Measurements from ENCODE around the gene NFKBIB. TPM values are rescaled to one million over a fixed set of nuclear protein-coding genes. Genes with fewer than 3 reads are reported as not detected.

The NFKBIB gene
- total RNA-seq, 1 experiment from 2014 or later, result 51.2 TPM

DNA sequence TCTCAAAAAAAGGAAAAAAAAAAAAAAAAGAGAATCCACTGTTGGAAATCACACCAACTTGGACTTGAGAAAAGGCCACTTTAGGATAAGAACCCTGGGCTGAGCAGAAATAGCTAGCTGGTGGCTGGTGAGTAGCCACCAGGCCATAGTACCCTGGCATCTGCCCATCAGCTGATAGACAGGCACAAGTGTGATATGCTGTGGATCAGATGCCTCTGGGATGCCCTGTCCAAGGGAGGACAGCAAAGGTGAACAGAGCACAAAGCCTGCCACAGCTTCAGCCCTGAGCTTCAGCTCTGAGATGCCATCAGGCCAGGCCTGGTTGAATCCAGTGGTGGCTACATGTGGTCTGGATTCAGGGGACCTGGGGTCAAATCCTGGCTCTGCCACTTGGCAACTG lies 9.1 kb upstream of the NFKBIB start:
- ChIA-PET POLR2A (interaction anchor here (0.7 kb wide), 1 partner anchor 243 kb away, joined by 3 read pairs; the partner anchor contains the start of gene ACTN4), RAD21 (ENCODE audit: low non-redundant PET in 1 of 2, low total read pairs in 2 of 2, uncharacterized antibody in 2 of 2, unreplicated experiment in 2 of 2) (no interaction called here)

DNA sequence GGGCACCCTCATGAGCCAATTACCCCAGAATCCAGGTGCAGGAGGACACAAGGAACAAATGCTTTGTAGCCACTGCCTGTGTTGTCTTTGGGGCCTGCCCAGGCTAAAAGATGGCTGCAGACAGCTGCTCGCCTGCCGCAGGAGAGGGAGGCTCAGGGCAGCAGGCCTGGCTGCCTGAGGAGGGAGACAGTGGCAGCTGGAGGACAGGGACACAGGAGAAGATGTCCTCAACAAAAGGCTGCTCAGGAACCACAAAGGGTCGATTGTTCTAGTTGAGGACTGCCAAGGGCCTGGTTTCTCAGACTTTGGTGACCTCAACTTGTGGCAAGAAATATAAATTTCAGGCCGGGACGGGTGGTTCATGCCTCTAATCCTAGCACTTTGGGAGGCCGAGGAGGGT lies 8.0 kb upstream of the NFKBIB start:
- ChIA-PET RAD21 (ENCODE audit: low non-redundant PET in 1 of 2, low total read pairs in 2 of 2, uncharacterized antibody in 2 of 2, unreplicated experiment in 2 of 2) (no interaction called here), CTCF (no interaction called here), POLR2A (no interaction called here)
- Histone ChIP-seq H3K27ac (ENCODE audit: low read depth, low read length) (no peak overlapping the region), H3K4me1 (ENCODE audit: control insufficient read depth in 1 of 2, insufficient read depth in 2 of 2, low read length in 2 of 2) (peaks cover 0 to 5% of the 10 kb centered on the region in 2 experiments; a peak in 2 of 4 replicates), H3K36me3 (ENCODE audit: control insufficient read depth in 1 of 2, insufficient read depth in 2 of 2, low read length in 2 of 2) (no peaks in the 10 kb centered on the region), H3K9me2 (ENCODE audit: insufficient read depth) (no peaks in the 10 kb centered on the region), H3K4me3 (replicated peaks in 1 of 2; ENCODE audit: low read depth in 1 of 2, low read length in 2 of 2) (no peak overlapping the region), H3K9me3 (ENCODE audit: control insufficient read depth in 1 of 2, insufficient read depth in 1 of 2, low read depth in 1 of 2, low read length in 2 of 2) (no peaks in the 10 kb centered on the region), H3K79me2 (ENCODE audit: insufficient read depth, low read length) (no peaks in the 10 kb centered on the region), H3K27me3 (ENCODE audit: insufficient read depth, low read length) (no peaks in the 10 kb centered on the region), H3K4me2 (ENCODE audit: low read length) (no peak overlapping the region), H3K9ac (ENCODE audit: low read length) (no peak overlapping the region), H2AFZ (ENCODE audit: low read depth, low read length, poor library complexity, severe bottlenecking) (no peak overlapping the region), H4K20me1 (ENCODE audit: insufficient read depth) (no peaks in the 10 kb centered on the region)
- ATAC-seq, result no peak
- intact Hi-C loops (cut with micrococcal nuclease), result no loop called here
- no TSS peak for BruUV-seq (replicated peaks)
- TF ChIP-seq, protein P1, sequence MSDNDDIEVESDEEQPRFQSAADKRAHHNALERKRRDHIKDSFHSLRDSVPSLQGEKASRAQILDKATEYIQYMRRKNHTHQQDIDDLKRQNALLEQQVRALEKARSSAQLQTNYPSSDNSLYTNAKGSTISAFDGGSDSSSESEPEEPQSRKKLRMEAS (IDR thresholded peaks at IDR 0.05), result no peak
- TF ChIP-seq, protein P2, sequence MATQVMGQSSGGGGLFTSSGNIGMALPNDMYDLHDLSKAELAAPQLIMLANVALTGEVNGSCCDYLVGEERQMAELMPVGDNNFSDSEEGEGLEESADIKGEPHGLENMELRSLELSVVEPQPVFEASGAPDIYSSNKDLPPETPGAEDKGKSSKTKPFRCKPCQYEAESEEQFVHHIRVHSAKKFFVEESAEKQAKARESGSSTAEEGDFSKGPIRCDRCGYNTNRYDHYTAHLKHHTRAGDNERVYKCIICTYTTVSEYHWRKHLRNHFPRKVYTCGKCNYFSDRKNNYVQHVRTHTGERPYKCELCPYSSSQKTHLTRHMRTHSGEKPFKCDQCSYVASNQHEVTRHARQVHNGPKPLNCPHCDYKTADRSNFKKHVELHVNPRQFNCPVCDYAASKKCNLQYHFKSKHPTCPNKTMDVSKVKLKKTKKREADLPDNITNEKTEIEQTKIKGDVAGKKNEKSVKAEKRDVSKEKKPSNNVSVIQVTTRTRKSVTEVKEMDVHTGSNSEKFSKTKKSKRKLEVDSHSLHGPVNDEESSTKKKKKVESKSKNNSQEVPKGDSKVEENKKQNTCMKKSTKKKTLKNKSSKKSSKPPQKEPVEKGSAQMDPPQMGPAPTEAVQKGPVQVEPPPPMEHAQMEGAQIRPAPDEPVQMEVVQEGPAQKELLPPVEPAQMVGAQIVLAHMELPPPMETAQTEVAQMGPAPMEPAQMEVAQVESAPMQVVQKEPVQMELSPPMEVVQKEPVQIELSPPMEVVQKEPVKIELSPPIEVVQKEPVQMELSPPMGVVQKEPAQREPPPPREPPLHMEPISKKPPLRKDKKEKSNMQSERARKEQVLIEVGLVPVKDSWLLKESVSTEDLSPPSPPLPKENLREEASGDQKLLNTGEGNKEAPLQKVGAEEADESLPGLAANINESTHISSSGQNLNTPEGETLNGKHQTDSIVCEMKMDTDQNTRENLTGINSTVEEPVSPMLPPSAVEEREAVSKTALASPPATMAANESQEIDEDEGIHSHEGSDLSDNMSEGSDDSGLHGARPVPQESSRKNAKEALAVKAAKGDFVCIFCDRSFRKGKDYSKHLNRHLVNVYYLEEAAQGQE (IDR thresholded peaks at IDR 0.05; ENCODE audit: low read depth), result no peak
- TF ChIP-seq SIN3A (IDR thresholded peaks at IDR 0.05; ENCODE audit: low read depth) (no peak), FOSL1 (IDR thresholded peaks at IDR 0.05; ENCODE audit: low read depth) (no peak), SRF (IDR thresholded peaks at IDR 0.05; ENCODE audit: low read depth) (no peak), ELF1 (IDR thresholded peaks at IDR 0.05; ENCODE audit: borderline replicate concordance, low read depth) (no peak), CBX3 (IDR thresholded peaks at IDR 0.05; ENCODE audit: low read depth) (no peak), YY1 (IDR thresholded peaks at IDR 0.05; ENCODE audit: extremely low read depth, insufficient replicate concordance, low read depth, low read length) (no peak), TCF7L2 (IDR thresholded peaks at IDR 0.05; ENCODE audit: borderline replicate concordance, extremely low read depth, insufficient read depth, insufficient read length) (no peak), ATF3 (IDR thresholded peaks at IDR 0.05) (no peak)
- no peak for DNase-seq (ENCODE audit: low read depth, low spot score)

More for the DNA sequence above, 9.1 kb upstream of the NFKBIB start:
- no TSS peak for BruUV-seq (replicated peaks)
- Histone ChIP-seq H3K36me3 (ENCODE audit: control insufficient read depth in 1 of 2, insufficient read depth in 2 of 2, low read length in 2 of 2) (no peaks in the 10 kb centered on the region), H2AFZ (ENCODE audit: low read depth, low read length, poor library complexity, severe bottlenecking) (no peak overlapping the region), H3K4me2 (ENCODE audit: low read length) (no peak overlapping the region), H3K27ac (ENCODE audit: low read depth, low read length) (no peak overlapping the region), H4K20me1 (ENCODE audit: insufficient read depth) (no peaks in the 10 kb centered on the region), H3K79me2 (ENCODE audit: insufficient read depth, low read length) (no peaks in the 10 kb centered on the region), H3K9me2 (ENCODE audit: insufficient read depth) (no peaks in the 10 kb centered on the region), H3K4me1 (ENCODE audit: control insufficient read depth in 1 of 2, insufficient read depth in 2 of 2, low read length in 2 of 2) (peaks cover 0 to 5% of the 10 kb centered on the region in 2 experiments; a peak in 2 of 4 replicates), H3K4me3 (replicated peaks in 1 of 2; ENCODE audit: low read depth in 1 of 2, low read length in 2 of 2) (no peak overlapping the region), H3K9me3 (ENCODE audit: control insufficient read depth in 1 of 2, insufficient read depth in 1 of 2, low read depth in 1 of 2, low read length in 2 of 2) (no peaks in the 10 kb centered on the region), H3K27me3 (ENCODE audit: insufficient read depth, low read length) (no peaks in the 10 kb centered on the region), H3K9ac (ENCODE audit: low read length) (no peak overlapping the region)
- DNase-seq (ENCODE audit: low read depth, low spot score) (no peak), ATAC-seq (no peak)
- CTCF ChIA-PET, result no interaction called here
- intact Hi-C loops (cut with micrococcal nuclease), result no loop called here
- TF ChIP-seq ZFX (IDR thresholded peaks at IDR 0.05) (no peak), POLR2A (IDR thresholded peaks at IDR 0.05; ENCODE audit: borderline replicate concordance, extremely low read depth, insufficient read depth, insufficient read length) (no peak), FOSL1 (IDR thresholded peaks at IDR 0.05; ENCODE audit: low read depth) (no peak)
